NCI-H82 (cell line): ENCODE measurements around the gene NEK8.
"Not testable (repeated sequence)": the region's sequence is repeated elsewhere in the genome, so short reads cannot be mapped to it uniquely, and the experiment has no call there.

Experiments
- DNase-seq: peaks from one replicate; lab custom pipeline; 2025; lab: John Stamatoyannopoulos, UW

NEK8 gene

GRCh38 chr17:28763804-28764266 lies 35.2 kb downstream of the NEK8 start:
- DNase-seq: peak; percentile 85

- no peak for DNase-seq
These were observed 36.5 kb downstream of the NEK8 start for GRCh38 chr17:28765038-28765437.

GRCh38 chr17:28773736-28774135 lies 45.1 kb downstream of the NEK8 start:
- DNase-seq: no peak

GRCh38 chr17:28774206-28774605 lies 45.6 kb downstream of the NEK8 start:
- DNase-seq: no peak

GRCh38 chr17:28777178-28777577 lies 48.6 kb downstream of the NEK8 start:
- no peak for DNase-seq

- DNase-seq: not testable (repeated sequence)
These were observed 51.0 kb downstream of the NEK8 start for GRCh38 chr17:28779601-28780000.

GRCh38 chr17:28783161-28783560 lies 54.6 kb downstream of the NEK8 start:
- no peak for DNase-seq

DNA sequence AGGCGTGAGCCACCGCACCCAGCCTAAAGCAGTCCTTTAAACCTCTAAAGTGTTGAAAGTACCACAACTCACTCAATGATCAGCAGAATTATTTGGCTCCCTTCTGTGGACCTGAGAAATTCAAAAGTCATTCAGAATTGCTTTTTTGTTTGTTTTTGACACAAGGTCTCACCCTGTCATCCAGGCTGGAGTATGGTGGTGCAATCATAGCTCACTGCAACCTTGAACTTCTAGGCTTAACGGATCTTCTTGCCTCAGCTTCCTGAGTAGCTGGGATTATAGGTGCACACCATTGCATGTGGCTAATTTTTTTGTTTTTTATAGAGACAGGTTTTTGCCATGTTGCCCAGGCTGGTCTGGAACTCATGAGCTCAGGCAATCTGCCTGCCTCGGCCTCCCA lies 59.5 kb downstream of the NEK8 start:
- DNase-seq: no peak
